ENCODE results near the gene MMS22L.
A peak's percentile ranks its signal among the peaks of the same experiment; 100 is the strongest.

The MMS22L gene

DNA sequence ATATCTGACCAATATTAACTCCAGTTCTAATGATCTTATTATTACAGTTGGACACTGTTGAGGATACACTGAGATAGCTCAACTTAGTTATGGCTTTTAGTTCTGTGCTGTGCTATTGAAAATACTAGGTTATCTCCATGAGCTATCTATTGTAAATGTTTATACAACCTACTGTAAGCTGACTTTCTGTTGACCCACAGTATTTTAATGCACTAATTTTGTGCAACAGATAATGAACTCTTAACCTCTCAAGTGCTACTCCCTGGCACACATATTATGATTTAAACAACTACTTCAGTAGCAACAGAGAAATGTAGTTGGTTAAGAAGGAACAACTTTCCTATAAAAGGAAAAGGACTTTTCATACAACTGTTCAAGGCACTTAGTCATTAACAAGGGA is 5.2 kb upstream of the MMS22L start:
- TF ChIP-seq POLR2AphosphoS5 (IDR thresholded peaks at IDR 0.05; ENCODE audit: low read depth) (no peak), SPI1 (IDR thresholded peaks at IDR 0.05; ENCODE audit: borderline replicate concordance, low read depth) (no peak), GABPA (IDR thresholded peaks at IDR 0.05; ENCODE audit: low read depth) (no peak)
- TF ChIP-seq, protein P1, sequence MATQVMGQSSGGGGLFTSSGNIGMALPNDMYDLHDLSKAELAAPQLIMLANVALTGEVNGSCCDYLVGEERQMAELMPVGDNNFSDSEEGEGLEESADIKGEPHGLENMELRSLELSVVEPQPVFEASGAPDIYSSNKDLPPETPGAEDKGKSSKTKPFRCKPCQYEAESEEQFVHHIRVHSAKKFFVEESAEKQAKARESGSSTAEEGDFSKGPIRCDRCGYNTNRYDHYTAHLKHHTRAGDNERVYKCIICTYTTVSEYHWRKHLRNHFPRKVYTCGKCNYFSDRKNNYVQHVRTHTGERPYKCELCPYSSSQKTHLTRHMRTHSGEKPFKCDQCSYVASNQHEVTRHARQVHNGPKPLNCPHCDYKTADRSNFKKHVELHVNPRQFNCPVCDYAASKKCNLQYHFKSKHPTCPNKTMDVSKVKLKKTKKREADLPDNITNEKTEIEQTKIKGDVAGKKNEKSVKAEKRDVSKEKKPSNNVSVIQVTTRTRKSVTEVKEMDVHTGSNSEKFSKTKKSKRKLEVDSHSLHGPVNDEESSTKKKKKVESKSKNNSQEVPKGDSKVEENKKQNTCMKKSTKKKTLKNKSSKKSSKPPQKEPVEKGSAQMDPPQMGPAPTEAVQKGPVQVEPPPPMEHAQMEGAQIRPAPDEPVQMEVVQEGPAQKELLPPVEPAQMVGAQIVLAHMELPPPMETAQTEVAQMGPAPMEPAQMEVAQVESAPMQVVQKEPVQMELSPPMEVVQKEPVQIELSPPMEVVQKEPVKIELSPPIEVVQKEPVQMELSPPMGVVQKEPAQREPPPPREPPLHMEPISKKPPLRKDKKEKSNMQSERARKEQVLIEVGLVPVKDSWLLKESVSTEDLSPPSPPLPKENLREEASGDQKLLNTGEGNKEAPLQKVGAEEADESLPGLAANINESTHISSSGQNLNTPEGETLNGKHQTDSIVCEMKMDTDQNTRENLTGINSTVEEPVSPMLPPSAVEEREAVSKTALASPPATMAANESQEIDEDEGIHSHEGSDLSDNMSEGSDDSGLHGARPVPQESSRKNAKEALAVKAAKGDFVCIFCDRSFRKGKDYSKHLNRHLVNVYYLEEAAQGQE (IDR thresholded peaks at IDR 0.05; ENCODE audit: insufficient replicate concordance, low read depth), result no peak
- TF ChIP-seq, protein P2, sequence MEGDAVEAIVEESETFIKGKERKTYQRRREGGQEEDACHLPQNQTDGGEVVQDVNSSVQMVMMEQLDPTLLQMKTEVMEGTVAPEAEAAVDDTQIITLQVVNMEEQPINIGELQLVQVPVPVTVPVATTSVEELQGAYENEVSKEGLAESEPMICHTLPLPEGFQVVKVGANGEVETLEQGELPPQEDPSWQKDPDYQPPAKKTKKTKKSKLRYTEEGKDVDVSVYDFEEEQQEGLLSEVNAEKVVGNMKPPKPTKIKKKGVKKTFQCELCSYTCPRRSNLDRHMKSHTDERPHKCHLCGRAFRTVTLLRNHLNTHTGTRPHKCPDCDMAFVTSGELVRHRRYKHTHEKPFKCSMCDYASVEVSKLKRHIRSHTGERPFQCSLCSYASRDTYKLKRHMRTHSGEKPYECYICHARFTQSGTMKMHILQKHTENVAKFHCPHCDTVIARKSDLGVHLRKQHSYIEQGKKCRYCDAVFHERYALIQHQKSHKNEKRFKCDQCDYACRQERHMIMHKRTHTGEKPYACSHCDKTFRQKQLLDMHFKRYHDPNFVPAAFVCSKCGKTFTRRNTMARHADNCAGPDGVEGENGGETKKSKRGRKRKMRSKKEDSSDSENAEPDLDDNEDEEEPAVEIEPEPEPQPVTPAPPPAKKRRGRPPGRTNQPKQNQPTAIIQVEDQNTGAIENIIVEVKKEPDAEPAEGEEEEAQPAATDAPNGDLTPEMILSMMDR (IDR thresholded peaks at IDR 0.05; ENCODE audit: insufficient read depth, low read length), result no peak
- no peaks in the 10 kb centered on the region for H3K27me3 ChIP-seq (ENCODE audit: insufficient read depth, poor library complexity, severe bottlenecking)
- no peak overlapping the region for H3K4me3 ChIP-seq (replicated peaks; ENCODE audit: insufficient read depth, low read length)
- no peak overlapping the region for H3K27ac ChIP-seq (replicated peaks)
- DNase-seq (ENCODE audit: low read depth in 1 of 2, low spot score in 1 of 2), result no peak

DNA sequence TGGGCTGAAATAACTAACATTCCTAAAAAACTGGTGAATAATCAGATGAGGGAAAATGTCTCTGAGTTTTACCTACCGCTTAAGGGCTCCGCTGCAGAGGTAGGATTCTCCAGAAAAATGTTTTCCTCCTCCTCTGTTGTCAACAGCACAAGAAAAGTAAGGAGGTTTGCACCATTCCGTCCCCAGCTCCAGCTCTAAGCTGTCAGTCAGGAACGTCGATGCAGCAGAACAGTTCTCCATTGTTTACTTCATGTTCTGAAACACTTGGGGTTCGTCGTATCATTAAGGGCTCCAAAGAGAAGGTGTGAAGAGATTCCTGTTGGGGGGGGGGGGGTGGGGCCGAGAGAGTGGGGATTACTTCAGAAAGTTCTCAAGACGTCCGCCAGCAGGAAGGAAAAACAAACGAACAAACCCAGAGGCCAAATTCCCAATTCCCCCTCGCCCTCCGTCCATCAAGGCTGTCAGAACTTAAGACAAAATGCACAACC is 734 bp downstream of the MMS22L start:
- DNase-seq (ENCODE audit: low read depth in 1 of 2, low spot score in 1 of 2), result peak in 1 of 2 experiments; percentile 3
- no peaks in the 10 kb centered on the region for H3K27me3 ChIP-seq (ENCODE audit: insufficient read depth, poor library complexity, severe bottlenecking)
- H3K27ac ChIP-seq (replicated peaks), result peak overlapping the region; percentile 95
- TF ChIP-seq, protein P1 (IDR thresholded peaks at IDR 0.05; ENCODE audit: insufficient replicate concordance, low read depth), result no peak
- no peak for TF ChIP-seq SPI1 (IDR thresholded peaks at IDR 0.05; ENCODE audit: borderline replicate concordance, low read depth)
- no peak for TF ChIP-seq GABPA (IDR thresholded peaks at IDR 0.05; ENCODE audit: low read depth)
- TF ChIP-seq POLR2AphosphoS5 (IDR thresholded peaks at IDR 0.05; ENCODE audit: low read depth), result no peak
- TF ChIP-seq, protein P2 (IDR thresholded peaks at IDR 0.05; ENCODE audit: insufficient read depth, low read length), result no peak
- peak overlapping the region; percentile 72 for H3K4me3 ChIP-seq (replicated peaks; ENCODE audit: insufficient read depth, low read length)

DNA sequence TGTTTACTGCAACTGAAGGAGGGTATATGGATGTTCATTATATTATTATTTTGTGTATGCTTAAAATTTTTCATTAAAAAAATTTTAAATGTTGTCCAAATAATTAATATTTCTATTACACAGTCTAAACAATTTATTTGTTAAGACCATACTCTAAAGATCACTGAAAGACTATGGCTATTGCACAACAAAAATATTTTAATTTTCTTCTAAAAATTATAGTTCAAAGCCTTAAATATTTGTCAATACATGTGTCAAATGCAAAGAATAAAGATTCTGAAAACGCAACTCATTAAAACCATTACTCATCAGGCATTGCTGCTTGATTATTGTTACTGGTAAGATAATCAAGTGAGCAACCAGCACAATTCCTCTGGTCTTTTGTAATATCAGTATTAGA is 2.2 kb downstream of the MMS22L start:
- no peak overlapping the region for H3K4me3 ChIP-seq (replicated peaks; ENCODE audit: insufficient read depth, low read length)
- DNase-seq (ENCODE audit: low read depth in 1 of 2, low spot score in 1 of 2), result no peak
- H3K27ac ChIP-seq (replicated peaks), result no peak overlapping the region
- no peaks in the 10 kb centered on the region for H3K27me3 ChIP-seq (ENCODE audit: insufficient read depth, poor library complexity, severe bottlenecking)
- TF ChIP-seq, protein P1 (IDR thresholded peaks at IDR 0.05; ENCODE audit: insufficient replicate concordance, low read depth), result no peak
- TF ChIP-seq, protein P2 (IDR thresholded peaks at IDR 0.05; ENCODE audit: insufficient read depth, low read length), result no peak
- TF ChIP-seq POLR2AphosphoS5 (IDR thresholded peaks at IDR 0.05; ENCODE audit: low read depth) (no peak), SPI1 (IDR thresholded peaks at IDR 0.05; ENCODE audit: borderline replicate concordance, low read depth) (no peak), GABPA (IDR thresholded peaks at IDR 0.05; ENCODE audit: low read depth) (no peak)

Measured in HL-60 (cell line).